Diencephalon (tissue), 1 donor: ENCODE results near the gene CYP8B1. TPM values are rescaled to one million over a fixed set of nuclear protein-coding genes. Genes with fewer than 3 reads are reported as not detected.

ENCODE experiments used
- total RNA-seq: library from RNA; depleted of rRNA; stranded (reverse); fragments of >200 nt; gene quantifications from one replicate; pipeline ENCODE4 v1.2.3, GENCODE V29; 2014

Gene CYP8B1
- not detected for total RNA-seq

GRCh38 chr3:42875325-42876151 is at the start of gene CYP8B1:
Gene CYP8B1, minus strand, starts transcription at chr3:42875879. Its CDS starts 63 bp downstream, at chr3:42875816.

GRCh38 chr3:42906070-42906847 is 30.6 kb upstream of the CYP8B1 start, which contains the start of gene ZNF662:
Gene ZNF662, plus strand, starts transcription at chr3:42906142. Its CDS starts 1,973 bp downstream, at chr3:42908115.

Other genes starting within 250 kb of the CYP8B1 start
- gene ZBTB47, start 222.2 kb downstream of the CYP8B1 start, total RNA-seq = 29.3 TPM
- gene KLHL40, start 190.3 kb downstream of the CYP8B1 start, total RNA-seq = 0.23 TPM
- 0.23 TPM for gene HHATL, start 173.1 kb downstream of the CYP8B1 start, total RNA-seq
- gene CCDC13, start 102.6 kb downstream of the CYP8B1 start, total RNA-seq = 5.1 TPM
- gene HIGD1A, start 71.4 kb downstream of the CYP8B1 start, total RNA-seq = 159 TPM
- gene ACKR2, start 66.4 kb downstream of the CYP8B1 start, total RNA-seq = 0.46 TPM
- 16.6 TPM for gene ZNF662, start 30.3 kb upstream of the CYP8B1 start, total RNA-seq
- 9.9 TPM for gene GASK1A, start 103.4 kb upstream of the CYP8B1 start, total RNA-seq
- gene POMGNT2, start 230.2 kb upstream of the CYP8B1 start, total RNA-seq = 25.1 TPM